Measurements from ENCODE around the gene SHROOM2.

GRCh38 chrX:9997041-9997440 lies 210.8 kb downstream of the SHROOM2 start:
- TF ChIP-seq POLR2A (IDR thresholded peaks at IDR 0.05; ENCODE audit: low read length) (no peak), GATA1 (IDR thresholded peaks at IDR 0.05; ENCODE audit: low read depth, low read length) (no peak)
